IgD-negative memory B cell (primary cell): ENCODE data around the gene BLTP3A. TPM values are rescaled to one million over a fixed set of nuclear protein-coding genes. Genes with fewer than 3 reads are reported as not detected.

Source experiments
- H3K27ac Mint-ChIP-seq, 3 donors: one replicate each; pipeline ENCODE4 v1.8.0; 2020 to 2022; ENCODE audit warnings: mild to moderate bottlenecking in 3 of 3, mixed read lengths in 3 of 3, moderate library complexity in 1 of 3
- H3K27me3 Mint-ChIP-seq: one replicate; pipeline ENCODE4 v1.8.0; 2021; ENCODE audit warnings: mixed read lengths
- H3K36me3 Mint-ChIP-seq: one replicate; pipeline ENCODE4 v1.8.0; 2020; ENCODE audit warnings: mild to moderate bottlenecking, mixed read lengths
- H3K4me1 Mint-ChIP-seq, 3 donors: one replicate each; pipeline ENCODE4 v1.8.0; 2020 to 2022; ENCODE audit warnings: mixed read lengths in 3 of 3, mild to moderate bottlenecking in 1 of 3
- H3K4me3 Mint-ChIP-seq, 4 donors: one replicate each; pipeline ENCODE4 v1.8.0; 2020 to 2022; ENCODE audit warnings: mild to moderate bottlenecking in 4 of 4, mixed read lengths in 4 of 4, moderate library complexity in 3 of 4
- H3K9me3 Mint-ChIP-seq, 3 donors: one replicate each; pipeline ENCODE4 v1.8.0; 2020 to 2021; ENCODE audit warnings: mixed read lengths in 3 of 3, mild to moderate bottlenecking in 1 of 3
- polyA plus RNA-seq: library from polyadenylated mRNA; unstranded; fragments of 300-500 nt; fragmentation: Illumina TruSeq; gene quantifications from one replicate; pipeline ENCODE4 v1.2.3, GENCODE V29; 2021

The BLTP3A gene
- polyA plus RNA-seq, 1 donor from 2014 or later, result 2.0 TPM

DNA sequence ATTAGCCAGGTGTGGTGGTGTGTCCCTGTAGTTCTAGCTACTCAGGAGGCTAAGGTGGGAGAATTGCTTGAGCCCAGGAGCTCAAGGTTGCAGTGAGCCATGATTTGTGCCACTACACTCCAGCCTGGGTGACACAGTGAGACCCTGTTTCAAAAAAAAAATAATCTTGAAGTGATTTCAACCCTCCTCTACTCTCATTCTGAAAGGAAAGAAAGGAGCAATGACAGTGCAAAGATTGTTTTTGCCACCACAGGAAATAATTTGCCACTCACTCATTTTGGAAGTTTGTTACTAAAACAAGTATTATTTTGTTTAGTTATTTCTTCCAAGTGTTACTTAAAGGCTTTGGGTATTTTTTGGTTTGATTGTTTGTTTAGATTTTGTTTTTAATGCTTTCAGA, 45.6 kb downstream of the BLTP3A start:
- H3K4me3 Mint-ChIP-seq, result no peak overlapping the region
- no peak overlapping the region for H3K27ac Mint-ChIP-seq
- H3K36me3 Mint-ChIP-seq, result peaks cover 11% of the 10 kb centered on the region
- no peaks in the 10 kb centered on the region for H3K4me1 Mint-ChIP-seq
- H3K27me3 Mint-ChIP-seq, result no peaks in the 10 kb centered on the region
- no peaks in the 10 kb centered on the region for H3K9me3 Mint-ChIP-seq

DNA sequence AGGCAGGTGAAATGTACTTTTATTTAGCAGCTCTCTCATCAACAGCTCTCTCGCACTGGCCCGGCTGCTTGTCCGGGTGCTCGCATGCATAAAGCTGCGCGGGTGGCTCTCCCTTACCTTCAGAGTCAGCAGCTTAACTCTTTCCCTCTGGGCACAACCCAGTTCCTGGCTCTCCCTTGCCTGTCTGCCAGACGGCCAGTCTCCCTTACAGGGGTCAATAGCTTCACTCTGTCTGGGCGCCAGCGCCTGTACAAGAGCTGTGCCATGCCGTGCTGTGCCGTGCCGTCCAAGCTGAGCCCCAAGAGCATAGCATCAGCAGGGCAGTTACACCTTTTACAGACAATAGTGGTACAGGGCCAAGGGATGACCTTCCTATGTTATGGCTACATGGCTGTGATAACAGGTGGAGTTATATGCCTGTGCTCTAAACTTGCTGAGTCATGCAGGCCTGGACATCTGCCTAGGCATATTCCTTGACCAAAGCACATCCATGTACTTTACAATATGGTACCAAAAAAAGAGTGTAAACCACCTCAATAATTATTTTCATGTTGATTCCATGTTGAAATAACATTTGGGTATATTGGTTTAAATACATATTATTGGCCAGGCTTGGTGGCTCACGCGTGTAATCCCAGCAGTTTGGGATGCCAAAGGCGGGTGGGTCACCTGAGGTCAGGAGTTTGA, 47.9 kb downstream of the BLTP3A start:
- no peak overlapping the region for H3K27ac Mint-ChIP-seq
- H3K4me1 Mint-ChIP-seq, result no peaks in the 10 kb centered on the region
- H3K9me3 Mint-ChIP-seq, result no peaks in the 10 kb centered on the region
- H3K4me3 Mint-ChIP-seq, result no peak overlapping the region
- H3K27me3 Mint-ChIP-seq, result no peaks in the 10 kb centered on the region
- peaks cover 5% of the 10 kb centered on the region for H3K36me3 Mint-ChIP-seq

Other genes with a start within 250 kb of the BLTP3A start
- gene SPDEF, start 235.8 kb upstream of the BLTP3A start, polyA plus RNA-seq, result not detected
- gene ILRUN, start 95.3 kb upstream of the BLTP3A start, polyA plus RNA-seq, result 15.4 TPM
- 267 TPM for gene SNRPC, start 34.6 kb upstream of the BLTP3A start, polyA plus RNA-seq
- 17.3 TPM for gene TAF11, start 96.0 kb downstream of the BLTP3A start, polyA plus RNA-seq
- 3.3 TPM for gene ANKS1A, start 97.2 kb downstream of the BLTP3A start, polyA plus RNA-seq